ENCODE data around the gene TEAD1.

TEAD1 gene

GRCh38 chr11:12707500-12707880 lies 33.3 kb downstream of the TEAD1 start:
- DNase-seq (ENCODE audit: low read depth) = no peak

- DNase-seq (ENCODE audit: low read depth) = no peak
Observed at GRCh38 chr11:12711496-12711895, 37.3 kb downstream of the TEAD1 start.

GRCh38 chr11:12712132-12712531 lies 37.9 kb downstream of the TEAD1 start:
- no peak for DNase-seq (ENCODE audit: low read depth)

- no peak for DNase-seq (ENCODE audit: low read depth)
Observed at GRCh38 chr11:12715131-12715530, 40.9 kb downstream of the TEAD1 start.

- no peak for DNase-seq (ENCODE audit: low read depth)
Observed at GRCh38 chr11:12715941-12716340, 41.7 kb downstream of the TEAD1 start.

- DNase-seq (ENCODE audit: low read depth) = no peak
Observed at GRCh38 chr11:12716816-12717215, 42.6 kb downstream of the TEAD1 start.

GRCh38 chr11:12717851-12718291 lies 43.6 kb downstream of the TEAD1 start:
- peak; percentile 3 for DNase-seq (ENCODE audit: low read depth)

GRCh38 chr11:12719221-12719620 lies 45.0 kb downstream of the TEAD1 start:
- no peak for DNase-seq (ENCODE audit: low read depth)

- DNase-seq (ENCODE audit: low read depth) = no peak
Observed at GRCh38 chr11:12721816-12722604, 47.8 kb downstream of the TEAD1 start.

- DNase-seq (ENCODE audit: low read depth) = no peak
Observed at GRCh38 chr11:12723421-12724300, 49.4 kb downstream of the TEAD1 start.

GRCh38 chr11:12724301-12725054 lies 50.3 kb downstream of the TEAD1 start:
- no peak for DNase-seq (ENCODE audit: low read depth)

GRCh38 chr11:12725055-12725862 lies 51.0 kb downstream of the TEAD1 start:
- DNase-seq (ENCODE audit: low read depth) = no peak

GRCh38 chr11:12725863-12726682 lies 51.9 kb downstream of the TEAD1 start:
- DNase-seq (ENCODE audit: low read depth) = no peak

- DNase-seq (ENCODE audit: low read depth) = no peak
Observed at GRCh38 chr11:12727563-12728211, 53.5 kb downstream of the TEAD1 start.

GRCh38 chr11:12728417-12728816 lies 54.2 kb downstream of the TEAD1 start:
- no peak for DNase-seq (ENCODE audit: low read depth)

- no peak for DNase-seq (ENCODE audit: low read depth)
Observed at GRCh38 chr11:12729941-12730340, 55.7 kb downstream of the TEAD1 start.

GRCh38 chr11:12731841-12732336 lies 57.7 kb downstream of the TEAD1 start:
- DNase-seq (ENCODE audit: low read depth) = no peak

- DNase-seq (ENCODE audit: low read depth) = no peak
Observed at GRCh38 chr11:12733091-12733490, 58.9 kb downstream of the TEAD1 start.

- no peak for DNase-seq (ENCODE audit: low read depth)
Observed at GRCh38 chr11:12734625-12735024, 60.4 kb downstream of the TEAD1 start.

- DNase-seq (ENCODE audit: low read depth) = no peak
Observed at GRCh38 chr11:12735262-12735661, 61.0 kb downstream of the TEAD1 start.

Measured in activated T-helper 1 cell treated with Interleukin-2 at 50 U/mL for 16 hours (primary cell).